Stimulated activated CD4-positive, alpha-beta T cell treated with anti-CD3 and anti-CD28 coated beads, Interleukin-2, amount 100 ng/mL, for 24 hours (primary cell): ENCODE results near the gene SLFNL1.
A peak's percentile ranks its signal among the peaks of the same experiment; 100 is the strongest.

ENCODE experiments used
- DNase-seq, 2 donors: peaks; one replicate each; pipeline ENCODE4 v3.0.0-alpha.2; 2020

SLFNL1 gene

GRCh38 chr1:41019353-41019745, 2.2 kb downstream of the SLFNL1 start:
- DNase-seq, result no peak

GRCh38 chr1:41018018-41018410, 3.5 kb downstream of the SLFNL1 start:
- no peak for DNase-seq

GRCh38 chr1:41017141-41018017, 4.1 kb downstream of the SLFNL1 start:
- no peak for DNase-seq

- DNase-seq, result no peak
These were observed 5.5 kb downstream of the SLFNL1 start for GRCh38 chr1:41015897-41016470.

GRCh38 chr1:41015281-41015896, 6.1 kb downstream of the SLFNL1 start:
- DNase-seq, result no peak

- DNase-seq, result no peak
These were observed 6.7 kb downstream of the SLFNL1 start for GRCh38 chr1:41014871-41015270.

GRCh38 chr1:41013796-41014195, 7.7 kb downstream of the SLFNL1 start:
- DNase-seq, result no peak

GRCh38 chr1:41013024-41013423, 8.5 kb downstream of the SLFNL1 start:
- no peak for DNase-seq

- DNase-seq, result no peak
These were observed 11.2 kb downstream of the SLFNL1 start for GRCh38 chr1:41010345-41010744.

- no peak for DNase-seq
These were observed 12.1 kb downstream of the SLFNL1 start for GRCh38 chr1:41009466-41009865.

- no peak for DNase-seq
These were observed 14.3 kb downstream of the SLFNL1 start for GRCh38 chr1:41006942-41007865.

GRCh38 chr1:41005876-41006275, 15.6 kb downstream of the SLFNL1 start:
- no peak for DNase-seq

- peak; percentile 84 to 85 for DNase-seq
These were observed 17.8 kb downstream of the SLFNL1 start for GRCh38 chr1:41003640-41004220.

GRCh38 chr1:41003127-41003639, 18.3 kb downstream of the SLFNL1 start:
- no peak for DNase-seq

- no peak for DNase-seq
These were observed 22.9 kb downstream of the SLFNL1 start for GRCh38 chr1:40998668-40999067.

GRCh38 chr1:40997096-40997495, 24.4 kb downstream of the SLFNL1 start:
- no peak for DNase-seq

- DNase-seq, result no peak
These were observed 32.5 kb downstream of the SLFNL1 start for GRCh38 chr1:40989066-40989465.

GRCh38 chr1:40988280-40988679, 33.2 kb downstream of the SLFNL1 start:
- DNase-seq, result no peak

GRCh38 chr1:40987439-40988276, 33.9 kb downstream of the SLFNL1 start:
- DNase-seq, result no peak

- DNase-seq, result no peak
These were observed 34.6 kb downstream of the SLFNL1 start for GRCh38 chr1:40986956-40987355.

- DNase-seq, result no peak
These were observed 35.2 kb downstream of the SLFNL1 start for GRCh38 chr1:40986328-40986783.
